Activated T-cell treated with anti-CD3 and anti-CD28 coated beads for 48 hours (primary cell): ENCODE data around the gene JAG2.

Source experiments
- DNase-seq: peaks from one replicate; pipeline ENCODE4 v3.0.0-alpha.2; 2020; ENCODE audit warnings: low read depth

The JAG2 gene

DNA sequence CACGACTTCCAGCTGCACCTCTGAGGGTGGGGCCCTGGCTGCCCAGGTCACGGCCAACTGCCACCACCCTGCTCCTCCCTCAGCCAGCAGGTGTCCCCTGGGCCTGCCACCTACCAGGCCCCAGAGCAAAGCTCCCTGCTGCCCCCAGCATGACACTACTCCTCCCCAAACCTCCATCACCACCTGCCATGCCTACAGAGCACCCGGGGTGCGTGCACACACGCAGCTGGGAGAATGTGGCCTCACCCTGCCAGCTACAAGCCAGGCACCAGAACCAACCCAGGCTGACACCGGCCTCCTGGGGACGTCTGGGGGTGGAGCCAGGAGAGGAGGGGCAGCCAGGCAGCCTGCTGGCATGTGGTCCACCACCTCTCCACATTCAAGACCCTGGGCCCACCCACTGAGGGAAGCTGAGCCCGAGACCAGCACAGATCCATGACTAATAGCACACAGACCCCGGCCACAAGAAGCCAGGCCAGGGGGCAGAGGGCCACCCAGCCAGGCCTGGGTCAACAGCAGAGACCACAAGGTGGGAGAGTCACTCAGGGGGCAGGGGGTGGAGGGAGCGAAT lies 3.4 kb downstream of the JAG2 start:
- no peak for DNase-seq

DNA sequence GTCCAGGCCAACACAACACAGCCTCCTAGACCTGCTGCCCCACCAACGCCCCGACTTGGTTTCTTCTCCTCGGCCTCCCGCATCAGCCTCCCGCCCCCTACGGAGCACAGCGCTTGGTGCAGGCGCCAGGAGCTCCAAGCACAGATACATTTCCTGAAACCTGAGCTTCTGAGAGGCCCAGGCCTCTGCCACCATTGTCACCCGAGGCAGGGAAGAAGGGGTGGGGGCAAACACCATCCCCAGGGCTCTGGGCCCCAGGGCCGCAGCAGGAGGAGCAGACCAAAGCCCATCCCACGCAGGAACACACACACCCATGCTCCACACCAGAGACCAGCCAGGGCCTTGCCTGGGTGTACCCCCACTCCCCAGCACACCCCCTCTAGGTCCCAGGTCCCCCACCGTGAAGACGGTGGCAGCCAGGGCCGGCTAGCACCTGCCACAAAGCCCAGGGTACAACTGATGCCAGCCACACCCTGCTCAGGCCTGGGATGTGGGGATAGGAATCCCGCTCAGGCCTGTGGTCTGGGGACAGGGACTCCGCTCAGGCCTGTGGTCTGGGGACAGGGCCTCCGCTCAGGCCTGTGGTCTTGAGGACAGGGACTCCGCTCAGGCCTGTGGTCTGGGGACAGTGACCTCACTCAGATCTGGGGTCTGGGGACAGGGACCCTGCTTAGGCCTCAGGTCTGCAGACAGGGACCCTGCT lies 5.4 kb downstream of the JAG2 start:
- DNase-seq: no peak

DNA sequence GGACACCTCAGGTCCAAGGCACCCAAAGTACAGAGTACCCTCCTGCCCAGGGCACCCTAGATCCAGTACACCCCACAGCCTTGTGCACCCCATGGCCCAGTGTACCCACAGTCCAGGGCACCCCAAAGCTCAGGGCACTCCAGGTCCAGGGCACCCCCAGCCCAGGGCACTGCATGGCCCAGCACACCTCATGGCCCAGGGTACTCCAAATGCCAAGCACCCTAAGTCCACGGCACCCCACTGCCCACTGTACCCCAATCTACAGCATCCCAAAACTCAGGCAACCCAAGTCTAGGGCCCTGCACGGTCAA lies 6.0 kb downstream of the JAG2 start:
- no peak for DNase-seq

DNA sequence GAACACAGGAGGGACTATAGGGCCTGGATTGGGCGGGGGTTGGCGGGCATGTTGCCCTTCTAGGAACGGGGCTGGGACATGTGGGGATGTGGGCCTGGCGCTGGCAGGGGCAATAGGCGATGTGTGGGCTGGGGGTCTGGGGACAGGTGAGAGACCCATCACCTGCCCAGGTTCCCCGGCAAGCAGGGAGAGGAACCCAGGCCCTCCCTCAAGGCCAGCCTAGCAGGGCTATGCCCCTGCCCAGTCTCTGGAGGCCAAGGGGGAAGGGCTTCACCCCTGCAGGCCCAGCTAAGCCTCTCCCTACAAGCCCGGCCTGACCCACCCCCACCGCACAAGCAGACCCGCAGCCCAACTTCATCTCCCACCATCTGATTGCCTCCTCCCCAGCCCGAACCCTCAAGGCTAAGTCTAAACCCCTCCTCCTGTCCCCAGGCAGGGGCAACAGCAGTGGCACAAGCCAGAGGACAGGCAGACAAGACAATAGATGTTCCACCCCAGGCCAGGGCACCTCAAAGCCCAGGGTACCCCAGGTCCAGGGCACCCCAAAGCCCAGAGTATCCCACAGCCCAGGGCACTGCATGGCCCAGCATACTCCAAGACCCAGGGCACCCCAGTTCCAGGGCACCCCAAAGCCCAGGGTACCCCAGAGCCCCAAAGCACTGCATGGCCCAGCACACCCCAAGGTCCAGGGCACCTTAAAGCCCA lies 6.5 kb downstream of the JAG2 start:
- no peak for DNase-seq

DNA sequence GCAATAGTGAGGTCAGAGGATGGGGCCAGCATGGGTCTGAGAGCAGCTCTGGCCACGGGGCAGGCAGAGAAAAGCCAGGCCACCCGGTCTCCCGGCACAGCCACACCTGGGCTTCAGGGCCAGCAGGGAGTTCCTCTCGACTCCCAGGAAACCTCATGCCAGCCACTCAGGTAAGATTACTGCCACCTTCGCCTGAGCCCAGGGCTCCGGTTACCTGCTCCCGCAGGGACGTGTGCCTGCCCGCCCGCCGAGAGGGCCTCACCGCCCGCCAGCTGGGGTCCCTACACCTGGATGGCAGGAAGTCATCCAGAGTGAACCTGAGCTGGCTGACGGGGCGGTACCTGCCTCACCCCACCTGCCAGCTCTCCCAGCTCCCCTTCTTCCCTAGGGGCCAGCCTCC lies 7.3 kb downstream of the JAG2 start:
- no peak for DNase-seq

DNA sequence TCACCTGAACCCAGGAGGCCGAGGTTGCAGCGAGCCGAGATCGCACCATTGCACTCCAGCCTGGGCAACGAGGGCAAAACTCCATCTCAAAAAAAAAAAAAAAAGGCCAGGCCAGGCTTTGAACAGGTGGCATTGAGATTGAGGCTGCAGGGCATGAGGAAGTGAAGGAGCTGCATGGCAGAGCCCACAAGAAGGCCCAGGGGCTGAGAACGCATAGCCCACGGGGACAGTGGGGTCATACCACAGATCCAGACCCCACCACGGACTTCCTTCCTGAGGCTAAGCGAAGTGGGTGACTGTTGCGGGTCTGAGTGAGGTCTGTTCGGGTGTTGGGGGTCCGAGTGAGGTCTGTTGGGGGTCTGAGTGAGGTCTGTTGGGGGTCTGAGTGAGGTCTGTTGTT lies 7.8 kb downstream of the JAG2 start:
- no peak for DNase-seq

DNA sequence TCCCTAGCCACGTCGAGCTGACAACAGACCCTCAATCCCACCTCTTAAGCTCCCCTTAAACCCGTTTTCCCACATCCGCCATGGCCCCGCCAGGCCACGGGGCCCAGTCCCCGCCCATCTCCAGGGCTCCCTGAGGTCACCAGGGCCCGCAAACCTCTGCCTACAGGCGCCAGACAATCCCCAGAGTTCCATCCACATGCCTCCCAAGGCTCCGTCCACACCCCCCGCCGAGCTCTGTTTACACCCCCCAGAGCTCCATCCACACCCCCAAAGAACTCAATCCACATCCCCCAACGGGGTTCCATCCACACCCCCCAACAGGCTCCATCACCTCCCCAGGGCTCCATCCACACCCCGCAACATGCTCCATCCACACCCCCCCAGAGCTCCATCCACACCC lies 9.2 kb downstream of the JAG2 start:
- DNase-seq: no peak

DNA sequence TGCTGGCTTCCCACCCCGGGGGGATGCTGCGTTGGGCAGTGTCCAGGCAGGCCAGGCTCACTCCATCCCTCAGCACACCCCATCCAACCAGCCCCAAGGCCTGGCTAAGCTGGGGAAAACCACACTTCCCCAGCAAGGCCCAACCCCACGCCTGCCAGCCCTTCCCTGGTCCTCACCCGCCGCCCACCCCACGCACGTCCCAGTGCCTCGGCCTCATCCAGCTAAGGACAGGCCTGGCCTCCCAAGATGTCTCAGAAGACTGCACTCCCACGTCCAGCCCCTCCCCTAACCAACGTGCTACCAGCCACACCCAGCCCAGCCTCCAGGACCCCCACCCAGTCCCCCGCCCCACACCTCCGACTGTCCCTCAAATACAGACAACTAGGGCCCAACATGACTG lies 9.8 kb downstream of the JAG2 start:
- no peak for DNase-seq

DNA sequence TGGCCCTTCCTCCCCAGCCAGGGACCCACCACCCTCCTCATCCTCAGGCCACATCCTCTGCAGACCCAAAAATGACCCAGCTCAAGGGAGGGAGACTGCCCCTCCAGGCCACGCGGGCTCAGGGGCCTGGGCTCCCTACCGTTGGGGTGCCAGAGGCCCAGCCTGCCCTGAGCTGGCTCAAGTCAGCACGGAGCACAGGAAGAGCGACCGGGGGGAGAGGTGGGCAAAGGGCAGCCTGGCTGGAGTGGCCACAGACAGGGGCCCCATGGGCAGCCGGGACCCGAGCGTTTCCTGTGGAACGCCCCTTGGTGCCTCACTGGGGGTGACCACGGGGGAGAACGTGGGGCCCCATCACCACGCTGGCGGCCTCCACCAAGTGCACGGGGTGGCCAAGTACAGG lies 10.7 kb downstream of the JAG2 start:
- DNase-seq: no peak

DNA sequence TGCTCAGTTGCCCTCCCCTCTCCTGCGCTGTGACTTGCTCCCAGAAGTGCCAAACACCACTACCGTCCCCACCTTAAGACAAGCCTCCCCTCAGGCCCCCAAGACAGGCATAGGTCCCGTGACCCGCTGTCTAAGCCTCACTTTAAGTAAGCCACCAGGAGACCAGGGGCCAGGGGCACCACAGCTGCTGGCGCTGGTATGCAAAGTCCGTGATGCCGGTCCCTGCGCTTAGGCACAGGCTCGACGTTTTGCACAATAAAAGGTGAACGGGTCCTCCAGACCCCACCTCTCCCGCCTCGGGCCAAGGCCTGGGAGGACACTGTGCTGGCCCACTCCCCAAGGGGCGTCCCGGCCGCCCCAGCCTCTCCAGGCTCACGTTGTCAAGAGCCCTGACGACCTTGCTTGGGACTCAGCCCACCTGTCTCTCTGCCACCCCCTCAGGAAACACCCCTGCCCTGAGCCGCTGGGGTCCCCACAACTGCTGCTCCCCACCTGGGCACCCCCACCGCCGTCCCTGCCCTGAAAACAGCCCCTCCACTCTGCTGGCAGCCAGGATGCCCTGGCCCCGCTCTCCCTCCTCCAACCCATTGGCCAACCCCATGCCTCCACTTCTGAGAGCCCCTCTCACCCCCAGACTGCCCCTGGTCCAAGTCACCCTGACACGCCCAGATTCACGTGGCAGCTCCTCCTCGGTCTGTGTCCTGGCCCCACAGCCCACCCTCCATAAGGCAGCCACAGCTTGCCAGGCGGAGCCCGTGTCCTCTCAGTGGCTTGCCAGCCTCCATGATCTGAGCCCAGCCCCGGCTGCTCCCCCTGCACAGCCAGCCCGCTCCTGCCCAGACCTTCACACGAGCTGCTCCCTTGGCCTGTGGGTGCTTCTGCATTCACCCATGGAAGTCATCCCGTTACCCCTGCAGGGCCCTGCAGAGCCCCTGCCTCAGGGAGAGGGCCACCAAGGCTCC lies 11.9 kb downstream of the JAG2 start:
- no peak for DNase-seq

DNA sequence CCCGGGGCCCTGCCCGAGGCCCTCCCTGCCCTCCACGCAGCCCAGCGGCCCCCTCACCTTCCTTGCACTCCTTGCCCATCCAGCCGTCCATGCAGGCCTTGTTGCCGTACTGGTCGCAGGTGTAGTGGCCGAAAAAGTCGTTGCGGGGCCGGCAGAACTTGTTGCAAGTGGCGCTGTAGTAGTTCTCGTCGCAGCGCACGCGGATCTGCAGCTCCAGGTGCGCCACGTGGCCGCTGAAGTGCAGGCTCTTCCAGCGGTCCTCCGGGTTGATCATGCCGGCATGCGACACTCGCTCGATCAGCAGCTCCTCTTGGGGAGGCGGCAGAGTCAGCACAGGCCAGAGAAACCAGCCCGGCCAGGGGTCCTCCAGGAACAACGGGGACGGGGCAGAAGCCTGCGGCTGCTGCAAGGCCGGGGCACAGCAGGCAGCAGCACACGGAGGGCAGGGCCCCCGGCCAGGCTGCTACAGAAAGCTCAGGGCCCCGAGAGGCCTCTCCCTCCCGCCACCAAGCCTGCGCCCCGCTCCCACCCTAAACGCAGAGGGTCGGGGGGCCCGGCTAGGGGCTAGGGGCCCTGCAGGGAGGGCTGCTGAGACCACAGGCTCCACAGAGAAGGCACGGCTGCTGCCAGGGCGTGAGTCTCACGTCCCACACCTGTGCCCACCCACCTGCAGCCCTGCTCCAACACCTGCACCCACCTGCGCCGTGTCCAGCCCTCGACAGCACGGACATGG lies 12.7 kb downstream of the JAG2 start:
- DNase-seq: no peak

DNA sequence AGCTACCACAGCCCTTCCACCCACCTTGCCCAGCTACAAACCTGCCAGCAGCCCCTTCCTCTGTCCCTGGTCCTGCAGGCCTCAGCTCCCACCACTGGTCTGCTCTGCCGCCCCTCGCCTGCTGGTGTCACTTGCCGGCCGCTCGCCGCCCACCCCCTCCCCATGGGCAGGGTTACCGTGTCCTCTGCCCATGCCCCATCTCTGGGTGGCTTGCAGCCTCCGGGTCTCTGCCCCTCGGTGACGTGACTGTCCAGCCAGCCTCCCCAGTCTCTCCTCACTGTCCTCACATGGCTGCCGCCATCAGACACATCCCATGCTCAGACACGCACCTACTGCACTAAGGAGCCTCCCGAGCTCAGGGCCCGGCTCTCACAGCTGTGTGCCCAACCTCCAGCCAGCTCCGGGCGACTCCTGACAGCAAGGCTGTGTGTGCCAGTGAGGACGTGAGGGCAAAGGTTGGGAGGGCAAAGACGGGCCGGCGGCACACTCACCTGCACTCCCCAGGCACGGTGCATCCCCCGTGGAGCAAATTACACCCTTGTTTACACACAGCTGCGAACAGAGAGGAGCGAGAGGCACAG lies 13.4 kb downstream of the JAG2 start:
- no peak for DNase-seq

DNA sequence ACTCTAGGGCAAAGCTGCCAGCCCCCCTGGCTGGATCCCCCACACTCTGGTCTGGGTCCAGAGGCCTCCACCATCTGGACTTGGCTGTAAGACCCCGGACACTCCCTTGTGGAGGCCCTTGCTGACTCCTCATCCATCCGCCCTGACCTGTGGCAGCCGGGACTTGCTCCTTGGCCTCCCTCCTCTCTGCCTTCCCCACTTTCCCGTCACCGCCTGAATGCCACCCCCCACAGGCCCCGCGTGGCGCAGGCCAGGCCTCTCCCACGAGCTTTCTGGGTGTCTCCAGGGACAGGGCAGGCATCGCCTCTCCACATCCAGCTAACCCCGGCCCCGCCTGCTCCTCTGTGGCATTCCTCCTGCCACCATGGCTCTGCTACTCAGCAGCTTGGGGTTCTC lies 14.1 kb downstream of the JAG2 start:
- DNase-seq: no peak

DNA sequence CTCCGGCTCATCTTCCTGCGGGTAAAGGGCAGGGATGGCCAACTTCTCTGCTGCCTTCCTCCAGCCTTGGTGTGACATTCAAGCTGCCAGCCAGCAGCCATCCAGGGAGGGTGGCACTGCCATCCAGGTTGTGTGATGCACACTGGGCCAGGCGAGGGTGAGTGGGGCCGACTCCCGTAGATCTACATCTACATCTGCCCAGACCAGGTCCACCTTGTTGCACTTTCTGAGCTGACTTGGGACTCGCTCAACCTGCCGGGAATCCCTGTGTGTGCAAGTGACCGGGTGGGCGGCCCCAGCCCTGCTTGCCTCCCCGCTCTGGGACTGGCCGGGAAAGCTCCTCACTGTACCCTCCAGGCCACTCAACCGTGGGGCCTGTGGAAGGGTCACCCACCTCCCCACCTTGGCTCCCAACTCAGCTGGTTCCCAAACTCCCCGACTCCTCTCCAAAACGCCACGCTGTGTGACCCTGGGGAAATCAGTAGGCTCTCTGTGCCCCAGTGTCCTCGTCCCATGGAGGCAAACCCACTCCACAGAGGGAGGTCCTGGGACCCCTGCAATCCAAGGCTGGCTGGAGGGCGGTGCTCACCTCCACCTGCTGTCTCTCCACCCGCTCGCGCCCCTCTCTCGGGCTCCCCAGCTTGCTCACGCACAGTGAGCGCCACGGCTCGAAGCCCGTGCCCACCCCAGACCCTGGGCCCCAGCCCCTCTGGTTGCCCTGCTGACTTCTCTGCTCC lies 14.7 kb downstream of the JAG2 start:
- no peak for DNase-seq

DNA sequence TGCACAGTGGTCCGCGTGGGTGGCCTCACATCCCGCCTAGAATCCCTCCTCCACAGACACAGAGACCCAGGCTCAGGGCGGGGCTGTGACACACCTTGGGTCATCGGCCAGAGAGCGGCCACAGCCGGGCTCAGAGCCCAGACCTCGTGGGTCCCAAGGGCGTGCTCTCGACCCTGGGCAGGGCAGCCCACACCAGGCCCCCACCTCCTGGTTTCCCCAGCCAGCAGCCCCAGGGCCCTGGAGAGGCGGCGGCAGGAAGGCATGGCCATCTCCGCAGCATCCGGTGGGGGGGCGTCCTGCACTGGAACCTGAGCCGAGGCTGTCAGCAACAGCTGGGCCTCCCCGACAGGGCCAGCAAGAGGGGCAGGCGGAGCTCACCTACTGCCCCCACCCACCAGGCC lies 15.2 kb downstream of the JAG2 start:
- no peak for DNase-seq

DNA sequence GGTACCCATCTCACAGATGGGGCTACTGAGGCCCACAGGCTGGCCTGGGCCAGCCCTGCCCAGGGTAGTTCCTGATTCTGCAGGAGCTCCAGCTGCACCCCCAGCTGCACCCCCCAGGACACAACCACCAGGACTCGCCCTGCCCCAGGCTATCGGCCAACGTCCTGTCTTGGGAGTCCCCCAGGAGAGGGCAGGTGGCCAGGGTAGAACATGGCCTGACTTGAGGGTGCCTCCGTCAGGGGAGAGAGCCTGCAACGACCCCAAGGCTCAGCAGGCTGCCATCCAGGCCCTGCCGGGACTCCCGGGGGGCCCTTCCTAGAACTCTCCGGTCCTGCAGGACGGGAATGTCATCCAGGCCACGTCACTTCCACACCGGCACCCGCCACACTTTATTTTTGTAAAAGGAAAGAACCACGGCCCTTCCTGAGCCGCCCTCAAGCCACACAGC lies 15.8 kb downstream of the JAG2 start:
- no peak for DNase-seq

DNA sequence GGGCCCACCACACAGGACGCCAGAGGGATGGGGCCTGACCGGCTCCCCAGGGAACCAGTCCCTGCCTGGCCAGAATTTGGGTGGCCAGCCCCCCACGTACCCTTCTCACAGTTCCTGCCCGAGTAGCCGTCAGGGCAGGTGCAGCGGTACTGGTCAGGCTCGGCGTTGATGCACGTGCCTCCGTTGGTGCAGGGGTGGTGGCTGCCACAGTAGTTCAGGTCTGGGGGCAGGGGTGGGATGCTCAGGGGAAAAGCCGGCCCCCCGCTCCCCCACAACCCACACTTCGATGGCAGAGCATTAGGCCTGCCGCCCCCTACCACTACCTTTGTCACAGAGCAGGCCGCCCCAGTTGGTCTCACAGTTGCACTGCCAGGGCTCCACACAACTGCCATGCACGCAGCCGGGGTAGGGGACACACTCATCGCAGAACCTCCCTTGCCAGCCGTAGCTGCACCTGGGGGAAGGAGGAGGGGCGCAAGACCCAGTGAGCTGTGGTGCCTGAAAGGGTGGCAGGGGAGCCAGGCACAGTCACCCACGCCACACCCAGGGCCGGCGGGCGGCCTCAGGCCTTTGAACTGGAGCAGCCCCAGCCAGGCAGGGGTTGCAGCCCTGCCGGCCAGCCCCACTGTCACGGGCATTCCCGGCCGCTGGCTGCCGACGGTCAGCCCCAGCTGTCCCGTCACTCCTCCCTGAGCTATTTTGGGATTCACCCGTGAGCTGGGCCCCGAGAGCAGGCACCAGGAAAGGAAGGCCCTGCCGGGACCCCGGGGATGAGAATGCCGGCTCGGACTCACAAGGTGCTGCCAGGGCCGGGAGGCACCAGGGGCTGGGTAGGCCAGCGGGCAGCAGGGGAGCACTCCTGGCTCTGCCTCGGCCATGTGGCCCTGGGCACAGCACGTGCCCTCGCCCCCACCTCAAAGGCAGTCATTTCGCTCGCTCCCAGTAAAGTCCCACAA lies 16.5 kb downstream of the JAG2 start:
- no peak for DNase-seq

DNA sequence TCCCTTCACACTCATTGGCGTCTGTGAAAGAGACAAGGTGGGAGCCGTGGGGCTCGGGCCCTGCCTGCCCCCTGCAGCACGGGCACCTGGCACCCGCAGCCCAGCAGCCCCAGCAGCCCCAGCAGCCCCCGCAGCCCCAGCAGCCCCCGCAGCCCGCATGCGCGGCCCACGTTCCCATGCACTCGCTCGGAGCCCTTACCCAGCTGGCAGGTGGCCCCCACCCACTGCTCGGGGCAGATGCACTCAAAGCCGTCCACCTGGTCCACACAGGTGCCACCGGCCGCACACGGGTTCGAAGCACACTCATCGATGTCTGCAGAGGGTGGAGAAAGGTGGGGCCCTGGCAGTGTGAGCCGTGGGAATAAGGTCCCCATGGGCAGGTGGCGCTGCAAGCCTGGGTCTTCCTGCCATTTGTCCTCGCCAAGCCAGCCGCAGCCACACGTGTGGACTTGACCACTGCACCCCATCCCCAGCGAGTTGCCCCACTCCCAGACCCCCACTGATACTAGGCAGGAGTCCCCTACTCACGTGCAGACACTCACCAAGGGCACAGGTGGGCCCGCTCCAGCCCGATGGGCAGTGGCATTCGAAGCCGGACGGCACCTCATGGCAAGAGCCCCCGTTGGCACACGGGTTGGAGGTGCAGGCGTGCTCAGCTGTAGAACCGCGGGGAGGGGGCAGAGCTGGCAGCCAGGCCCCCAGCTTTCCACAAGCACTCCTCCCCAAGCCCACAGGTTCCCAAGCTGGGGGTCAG lies 17.3 kb downstream of the JAG2 start:
- DNase-seq: no peak
